ENCODE data around the gene SGPP1. TPM values are rescaled to one million over a fixed set of nuclear protein-coding genes. Genes with fewer than 3 reads are reported as not detected.
A peak's percentile ranks its signal among the peaks of the same experiment; 100 is the strongest.

The SGPP1 gene
- total and polyA plus RNA-seq, 12 donors = 4.0 to 9.0 (median 4.7) TPM

DNA sequence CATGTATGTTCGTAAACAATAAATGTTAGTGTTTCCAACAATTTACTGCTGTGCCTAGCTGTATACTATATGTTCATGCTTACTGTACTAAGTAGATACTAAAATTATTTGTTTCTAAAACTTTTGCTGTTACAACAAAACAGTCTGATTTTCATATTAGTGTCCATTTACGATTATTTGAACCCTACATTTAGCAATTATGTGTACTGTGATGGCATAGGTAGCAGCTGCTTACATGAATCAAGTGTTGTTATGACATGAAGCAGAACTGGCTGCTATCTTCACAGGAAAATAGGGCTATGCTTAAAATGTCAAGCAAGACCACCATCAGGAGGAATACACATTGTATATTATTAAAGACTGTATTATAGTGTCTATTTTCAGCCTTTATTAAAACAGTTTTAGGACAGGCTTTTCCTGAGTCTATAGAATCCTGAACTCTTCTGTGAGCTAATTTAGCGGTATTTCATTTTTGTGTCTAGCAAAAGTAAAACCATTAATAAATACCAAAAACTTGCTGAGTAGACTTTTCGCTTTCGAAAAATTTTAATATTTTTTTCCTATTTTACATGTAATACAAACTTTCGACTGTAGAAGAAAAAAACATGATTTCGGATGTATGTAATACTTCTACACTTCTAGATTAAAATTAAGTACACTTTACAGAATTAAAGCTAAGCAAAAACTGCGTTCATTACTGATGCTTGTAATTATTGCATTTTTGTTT lies 85.0 kb downstream of the SGPP1 start:
- no peak for DNase-seq
- H3K27ac ChIP-seq = peak overlapping the region in 9 of 10 donors; percentile 87 to 96 (median 91)
- intact Hi-C loops (cut with DNase I) = loop anchor here in 5 of 10 donors (5.0 to 10.0 kb wide), 4 partner anchors 82 to 256 kb away; partner anchors contain the start of genes PPP2R5E (in 4 of the 5) and SGPP1 (in 3 of the 5)
- H3K27me3 ChIP-seq = no peaks in the 10 kb centered on the region
- ATAC-seq = no peak
- 70 to 71% methylated on average over 8 of the region's 8 CpGs for WGBS, 2 donors
- H3K36me3 ChIP-seq = peaks cover 0 to 6% (median 0%) of the 10 kb centered on the region in 9 donors
- no peaks in the 10 kb centered on the region for H3K9me3 ChIP-seq
- H3K4me3 ChIP-seq = peak overlapping the region; percentile 51 to 80 (median 68)
- TF ChIP-seq, protein P1, sequence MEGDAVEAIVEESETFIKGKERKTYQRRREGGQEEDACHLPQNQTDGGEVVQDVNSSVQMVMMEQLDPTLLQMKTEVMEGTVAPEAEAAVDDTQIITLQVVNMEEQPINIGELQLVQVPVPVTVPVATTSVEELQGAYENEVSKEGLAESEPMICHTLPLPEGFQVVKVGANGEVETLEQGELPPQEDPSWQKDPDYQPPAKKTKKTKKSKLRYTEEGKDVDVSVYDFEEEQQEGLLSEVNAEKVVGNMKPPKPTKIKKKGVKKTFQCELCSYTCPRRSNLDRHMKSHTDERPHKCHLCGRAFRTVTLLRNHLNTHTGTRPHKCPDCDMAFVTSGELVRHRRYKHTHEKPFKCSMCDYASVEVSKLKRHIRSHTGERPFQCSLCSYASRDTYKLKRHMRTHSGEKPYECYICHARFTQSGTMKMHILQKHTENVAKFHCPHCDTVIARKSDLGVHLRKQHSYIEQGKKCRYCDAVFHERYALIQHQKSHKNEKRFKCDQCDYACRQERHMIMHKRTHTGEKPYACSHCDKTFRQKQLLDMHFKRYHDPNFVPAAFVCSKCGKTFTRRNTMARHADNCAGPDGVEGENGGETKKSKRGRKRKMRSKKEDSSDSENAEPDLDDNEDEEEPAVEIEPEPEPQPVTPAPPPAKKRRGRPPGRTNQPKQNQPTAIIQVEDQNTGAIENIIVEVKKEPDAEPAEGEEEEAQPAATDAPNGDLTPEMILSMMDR (IDR thresholded peaks at IDR 0.05) = no peak
- peaks cover 0 to 25% (median 12%) of the 10 kb centered on the region in 9 donors for H3K4me1 ChIP-seq

DNA sequence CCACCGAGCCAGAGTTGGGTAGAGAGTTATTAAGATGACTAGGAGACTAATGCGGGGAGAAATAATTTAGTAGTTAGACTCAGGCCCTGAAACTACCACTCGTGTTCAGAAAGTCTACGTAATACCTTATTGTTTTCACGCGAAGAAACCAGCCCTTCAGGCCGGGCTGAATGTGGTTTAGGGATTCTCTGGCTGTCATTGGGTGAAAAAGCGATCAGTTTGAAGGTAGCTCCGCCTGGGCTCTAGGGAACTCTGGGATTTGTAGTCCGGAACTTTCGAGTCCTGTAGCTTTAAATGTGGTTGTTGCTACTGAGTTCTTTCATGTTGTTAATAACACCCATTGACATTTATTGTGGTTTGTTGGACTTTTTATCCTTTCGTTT lies 85.6 kb downstream of the SGPP1 start:
- 0 to 1% methylated on average over 12 of the region's 12 CpGs for WGBS, 2 donors
- Histone ChIP-seq H3K27me3 (no peaks in the 10 kb centered on the region), H3K4me1 (peaks cover 0 to 25% (median 12%) of the 10 kb centered on the region in 9 donors), H3K36me3 (peaks cover 0 to 6% (median 0%) of the 10 kb centered on the region in 9 donors), H3K9me3 (peaks cover 0 to 2% (median 0%) of the 10 kb centered on the region in 11 donors), H3K4me3 (peak overlapping the region; percentile 51 to 80 (median 68)), H3K27ac (peak overlapping the region; percentile 62 to 96 (median 90))
- peak; percentile 84 to 93 (median 88) for ATAC-seq
- peak; percentile 33 to 92 for DNase-seq
- intact Hi-C loops (cut with DNase I) = loop anchor here in 5 of 10 donors (5.0 to 10.0 kb wide), 4 partner anchors 83 to 255 kb away; partner anchors contain the start of genes PPP2R5E (in 4 of the 5) and SGPP1 (in 3 of the 5)
- TF ChIP-seq, protein P1 (IDR thresholded peaks at IDR 0.05) = no peak

DNA sequence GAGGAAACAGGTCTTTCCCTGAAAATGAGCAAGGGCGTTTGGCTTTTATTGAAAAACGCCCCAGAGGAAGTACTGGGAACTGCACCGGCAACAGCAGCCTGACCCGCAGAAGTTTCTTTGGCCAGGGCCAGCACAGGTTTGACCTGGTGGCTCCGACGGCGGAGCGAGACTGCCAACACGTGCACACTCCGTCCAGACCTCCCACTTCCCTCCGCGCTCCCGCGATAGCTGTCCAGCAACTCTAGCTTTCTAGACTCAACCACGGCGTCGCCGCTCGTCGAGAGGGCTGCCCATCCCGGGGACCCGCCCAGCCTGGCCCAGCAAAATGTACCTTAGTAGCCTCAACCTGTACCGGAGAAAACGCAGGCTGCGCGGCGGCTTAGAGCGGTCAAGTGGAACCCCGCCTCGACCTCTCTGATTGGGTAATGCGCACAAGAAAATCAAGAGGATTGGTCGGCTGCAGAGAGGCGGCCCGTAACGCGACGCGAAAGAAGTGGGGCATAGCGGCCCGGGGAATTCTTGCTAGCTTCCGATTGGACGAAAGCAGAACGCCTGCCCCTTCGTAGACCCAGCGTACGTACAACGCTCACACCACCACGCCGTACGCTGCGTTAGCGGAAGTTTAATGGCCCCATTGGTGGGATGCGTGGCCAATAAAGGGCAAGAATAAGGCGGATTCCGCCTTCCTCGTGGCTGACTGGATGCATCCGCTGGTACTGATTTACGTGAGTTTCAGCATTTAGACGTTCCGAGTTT lies 86.2 kb downstream of the SGPP1 start, which contains the start of gene WDR89:
Gene WDR89 (minus strand): TSS at position 399 of the 756 bp plus-strand sequence. CDS start 41,929 bp downstream, outside the sequence.
- 0 to 1% methylated on average over 60 of the region's 60 CpGs for WGBS, 2 donors

More for the DNA sequence above, 86.2 kb downstream of the SGPP1 start, which contains the start of gene WDR89:
- peaks cover 0 to 25% (median 12%) of the 10 kb centered on the region in 9 donors for H3K4me1 ChIP-seq
- peaks cover 0 to 6% (median 0%) of the 10 kb centered on the region in 9 donors for H3K36me3 ChIP-seq
- DNase-seq (peak; percentile 93 to 97), ATAC-seq (peak; percentile 97 to 99 (median 98))
- intact Hi-C loops (cut with DNase I) = loop anchor here in 5 of 10 donors (5.0 to 10.0 kb wide), 4 partner anchors 83 to 254 kb away; partner anchors contain the start of genes PPP2R5E (in 4 of the 5) and SGPP1 (in 3 of the 5)
- H3K4me3 ChIP-seq = peak within 1 kb of the TSS; percentile 51 to 80 (median 68)
- peaks cover 0 to 6% (median 0%) of the 10 kb centered on the region in 11 donors for H3K9me3 ChIP-seq
- TF ChIP-seq, protein P1 (IDR thresholded peaks at IDR 0.05) = peak; percentile 49 to 76 (median 72)
- H3K27me3 ChIP-seq = no peaks in the 10 kb centered on the region
- H3K27ac ChIP-seq = peak within 1 kb of the TSS; percentile 62 to 96 (median 90)

Data from heart right ventricle (tissue), 16 donors.